ENCODE measurements around the gene PALD1. TPM values are rescaled to one million over a fixed set of nuclear protein-coding genes. Genes with fewer than 3 reads are reported as not detected.
A peak's percentile ranks its signal among the peaks of the same experiment; 100 is the strongest.

PALD1 gene
- total RNA-seq, 1 donor = not detected

- no peak for TF ChIP-seq CTCF (IDR thresholded peaks at IDR 0.05; ENCODE audit: insufficient read depth, low read depth, low read length)
- no peak for DNase-seq (ENCODE audit: low read depth)
- no peak overlapping the region for H3K4me3 ChIP-seq (ENCODE audit: low read depth, low read length)
These were observed 15.2 kb downstream of the PALD1 start for GRCh38 chr10:70493660-70494234.

- no peak for TF ChIP-seq CTCF (IDR thresholded peaks at IDR 0.05; ENCODE audit: insufficient read depth, low read depth, low read length)
- DNase-seq (ENCODE audit: low read depth) = no peak
- H3K4me3 ChIP-seq (ENCODE audit: low read depth, low read length) = no peak overlapping the region
These were observed 16.0 kb downstream of the PALD1 start for GRCh38 chr10:70494536-70494935.

DNA sequence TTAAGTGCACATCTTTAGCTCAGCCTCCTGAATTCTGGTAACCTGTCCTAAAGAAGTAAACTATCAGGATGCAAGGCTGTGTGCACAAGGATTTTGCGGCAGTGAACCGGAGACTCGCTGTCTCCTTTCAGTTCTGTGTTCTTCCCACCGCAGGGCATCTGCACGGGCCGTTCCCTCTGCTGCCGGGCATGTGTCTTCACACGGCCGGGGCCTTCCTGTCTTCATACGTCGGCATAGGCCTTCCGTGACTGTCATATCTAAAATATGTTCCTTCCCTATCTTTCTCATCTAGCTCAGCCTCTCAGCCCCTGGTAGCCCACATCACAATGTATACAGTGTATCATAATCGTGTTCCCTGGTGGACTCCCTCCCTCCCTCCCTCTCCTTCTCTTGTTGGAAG is 16.4 kb downstream of the PALD1 start:
- no peak for TF ChIP-seq CTCF (IDR thresholded peaks at IDR 0.05; ENCODE audit: insufficient read depth, low read depth, low read length)
- DNase-seq (ENCODE audit: low read depth) = peak; percentile 40
- H3K4me3 ChIP-seq (ENCODE audit: low read depth, low read length) = no peak overlapping the region

GRCh38 chr10:70495691-70496261 is 17.2 kb downstream of the PALD1 start:
- TF ChIP-seq CTCF (IDR thresholded peaks at IDR 0.05; ENCODE audit: insufficient read depth, low read depth, low read length) = no peak
- no peak overlapping the region for H3K4me3 ChIP-seq (ENCODE audit: low read depth, low read length)
- DNase-seq (ENCODE audit: low read depth) = no peak

DNA sequence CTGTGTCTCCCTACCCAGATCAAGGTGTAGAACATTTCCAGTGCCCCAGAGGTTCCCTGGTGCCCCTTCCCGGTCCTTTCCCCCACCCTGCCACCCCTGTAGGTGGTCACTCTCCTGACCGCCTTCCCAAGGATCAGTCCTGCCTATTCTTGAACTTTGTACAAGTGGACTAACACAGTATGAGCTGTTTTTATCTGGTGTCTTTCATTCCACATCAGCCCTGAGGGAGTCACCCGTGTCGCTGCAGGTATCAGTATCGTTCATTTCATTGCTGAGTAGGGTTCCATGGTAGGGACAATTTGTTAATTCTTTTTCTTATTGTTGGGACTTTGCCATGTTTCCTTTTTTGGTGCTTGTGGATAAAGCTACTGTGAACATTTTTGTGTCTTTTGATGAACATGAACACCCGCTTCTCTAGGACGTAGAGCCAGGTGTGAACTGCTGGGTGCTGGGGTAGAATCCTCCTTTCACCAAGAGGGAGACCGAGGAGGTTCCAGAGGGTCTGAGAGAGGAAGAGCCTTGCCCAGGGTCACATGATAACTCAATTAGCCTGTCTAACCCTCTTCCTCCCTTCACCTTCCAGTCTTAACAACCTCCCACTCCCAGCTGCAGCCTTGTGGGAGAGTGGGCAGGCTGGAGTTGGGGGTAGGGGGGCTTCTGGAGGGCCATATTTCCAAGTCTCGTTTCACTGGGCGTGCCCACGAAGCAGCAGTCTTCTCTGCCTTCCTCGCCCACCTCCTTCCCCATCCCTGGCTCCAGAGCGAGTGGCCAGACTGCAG is 18.0 kb downstream of the PALD1 start:
- no peak for DNase-seq (ENCODE audit: low read depth)
- no peak for TF ChIP-seq CTCF (IDR thresholded peaks at IDR 0.05; ENCODE audit: insufficient read depth, low read depth, low read length)
- no peak overlapping the region for H3K4me3 ChIP-seq (ENCODE audit: low read depth, low read length)

DNA sequence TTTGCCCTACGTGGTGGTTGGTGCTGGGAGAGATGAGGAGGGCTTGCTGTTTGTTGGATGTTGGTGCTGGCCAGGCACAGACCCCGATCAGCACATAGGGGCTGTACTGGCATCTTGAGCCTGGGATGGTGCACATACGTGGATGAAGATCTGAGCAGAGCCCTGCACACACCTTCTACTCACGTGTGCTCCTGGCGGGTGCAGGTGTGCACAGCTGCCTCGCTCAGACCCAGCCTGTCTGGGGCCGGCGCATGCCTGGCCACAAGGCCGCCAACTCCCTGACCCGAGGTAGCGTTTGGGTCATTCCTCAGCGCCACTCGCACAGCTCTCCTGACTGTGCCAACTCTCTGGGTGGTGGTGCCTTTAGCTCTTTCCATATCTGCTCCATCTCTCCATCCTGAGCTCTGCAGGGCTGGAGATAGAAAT is 18.6 kb downstream of the PALD1 start:
- no peak overlapping the region for H3K4me3 ChIP-seq (ENCODE audit: low read depth, low read length)
- no peak for DNase-seq (ENCODE audit: low read depth)
- TF ChIP-seq CTCF (IDR thresholded peaks at IDR 0.05; ENCODE audit: insufficient read depth, low read depth, low read length) = no peak
